ENCODE measurements around the gene VAMP4.

DNA sequence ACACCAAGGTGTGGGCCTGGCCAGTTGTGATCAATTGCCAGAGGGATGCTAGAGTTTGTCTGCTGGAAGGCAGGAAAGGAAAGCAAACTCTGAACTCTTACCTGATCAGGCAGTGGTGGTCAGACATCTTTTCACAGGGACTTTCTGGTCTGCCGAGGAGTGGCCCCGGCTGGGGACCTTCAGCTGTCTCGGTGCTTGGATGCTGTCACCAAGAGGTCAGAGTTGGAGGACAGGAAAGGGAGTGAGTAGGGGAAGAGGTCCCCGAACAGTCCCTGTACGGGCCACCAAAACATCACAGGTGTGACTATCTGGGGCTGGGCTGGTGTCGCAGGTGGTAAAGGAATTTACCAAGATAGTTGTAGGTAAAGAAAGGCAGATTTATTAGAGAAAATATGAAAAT lies 21.9 kb upstream of the VAMP4 start:
- TF ChIP-seq SUZ12 (IDR thresholded peaks at IDR 0.05) (no peak), L3MBTL2 (conservative IDR thresholded peaks at IDR 0.05) (no peak), BHLHE40 (IDR thresholded peaks at IDR 0.05; ENCODE audit: borderline replicate concordance) (no peak), FOXA1 (IDR thresholded peaks at IDR 0.05) (no peak), FOXM1 (IDR thresholded peaks at IDR 0.05; ENCODE audit: borderline replicate concordance) (no peak), ARNT (IDR thresholded peaks at IDR 0.05) (no peak), TARDBP (IDR thresholded peaks at IDR 0.05) (no peak), ELF4 (IDR thresholded peaks at IDR 0.05) (no peak), SP1 (IDR thresholded peaks at IDR 0.05) (no peak), HDGF (IDR thresholded peaks at IDR 0.05; ENCODE audit: borderline replicate concordance) (no peak)
- TF ChIP-seq, protein P1, sequence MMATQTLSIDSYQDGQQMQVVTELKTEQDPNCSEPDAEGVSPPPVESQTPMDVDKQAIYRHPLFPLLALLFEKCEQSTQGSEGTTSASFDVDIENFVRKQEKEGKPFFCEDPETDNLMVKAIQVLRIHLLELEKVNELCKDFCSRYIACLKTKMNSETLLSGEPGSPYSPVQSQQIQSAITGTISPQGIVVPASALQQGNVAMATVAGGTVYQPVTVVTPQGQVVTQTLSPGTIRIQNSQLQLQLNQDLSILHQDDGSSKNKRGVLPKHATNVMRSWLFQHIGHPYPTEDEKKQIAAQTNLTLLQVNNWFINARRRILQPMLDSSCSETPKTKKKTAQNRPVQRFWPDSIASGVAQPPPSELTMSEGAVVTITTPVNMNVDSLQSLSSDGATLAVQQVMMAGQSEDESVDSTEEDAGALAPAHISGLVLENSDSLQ (IDR thresholded peaks at IDR 0.05): no peak
